Ovary (tissue), 3 donors: ENCODE data around the gene SLC23A1.

Experiments used
- EP300 ChIP-seq: sonication (generic); formaldehyde crosslinking; IDR thresholded peaks from one replicate; pipeline ENCODE4 v1.6.1; 2017; ENCODE audit warnings: antibody characterized with exemption
- POLR2A ChIP-seq: fragments of 450-650 bp; IDR thresholded peaks from one replicate; pipeline ENCODE4 v1.6.1; 2017; ENCODE audit warnings: antibody characterized with exemption, mild to moderate bottlenecking, moderate library complexity
- TF ChIP-seq, protein P1 (sequence below), 3 donors: fragments of 450-650 bp in 2 of 3; fragments of 200-600 bp in 1 of 3; IDR thresholded peaks; one replicate each; pipeline versions ENCODE4 v1.5.1 to v1.8.0; 2016 to 2022; ENCODE audit warnings: antibody characterized with exemption in 3 of 3, mild to moderate bottlenecking in 1 of 3
- donor health status: DM: no; HTN: no; CAD: no.

- no peak for TF ChIP-seq EP300
- TF ChIP-seq, protein P1, sequence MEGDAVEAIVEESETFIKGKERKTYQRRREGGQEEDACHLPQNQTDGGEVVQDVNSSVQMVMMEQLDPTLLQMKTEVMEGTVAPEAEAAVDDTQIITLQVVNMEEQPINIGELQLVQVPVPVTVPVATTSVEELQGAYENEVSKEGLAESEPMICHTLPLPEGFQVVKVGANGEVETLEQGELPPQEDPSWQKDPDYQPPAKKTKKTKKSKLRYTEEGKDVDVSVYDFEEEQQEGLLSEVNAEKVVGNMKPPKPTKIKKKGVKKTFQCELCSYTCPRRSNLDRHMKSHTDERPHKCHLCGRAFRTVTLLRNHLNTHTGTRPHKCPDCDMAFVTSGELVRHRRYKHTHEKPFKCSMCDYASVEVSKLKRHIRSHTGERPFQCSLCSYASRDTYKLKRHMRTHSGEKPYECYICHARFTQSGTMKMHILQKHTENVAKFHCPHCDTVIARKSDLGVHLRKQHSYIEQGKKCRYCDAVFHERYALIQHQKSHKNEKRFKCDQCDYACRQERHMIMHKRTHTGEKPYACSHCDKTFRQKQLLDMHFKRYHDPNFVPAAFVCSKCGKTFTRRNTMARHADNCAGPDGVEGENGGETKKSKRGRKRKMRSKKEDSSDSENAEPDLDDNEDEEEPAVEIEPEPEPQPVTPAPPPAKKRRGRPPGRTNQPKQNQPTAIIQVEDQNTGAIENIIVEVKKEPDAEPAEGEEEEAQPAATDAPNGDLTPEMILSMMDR (IDR thresholded peaks at IDR 0.05) = no peak
- no peak for TF ChIP-seq POLR2A
Observed at GRCh38 chr5:139393497-139394122, 10.5 kb upstream of the SLC23A1 start.
